Uterus (tissue), 2 donors: ENCODE results near the gene SLC7A4.

Source experiments
- CTCF ChIP-seq, 4 experiments: fragments of 200-600 bp in 2 of 4; fragments of 450-650 bp in 2 of 4; sonication (generic) in 2 of 4; IDR thresholded peaks; one replicate each; pipeline ENCODE4 v1.5.1; 2016 to 2019; ENCODE audit warnings: antibody characterized with exemption in 4 of 4, mild to moderate bottlenecking in 2 of 4, moderate library complexity in 1 of 4
- POLR2A ChIP-seq, 2 donors: fragments of 450-650 bp; IDR thresholded peaks; one replicate each; pipeline ENCODE4 v1.6.1; 2016; ENCODE audit warnings: antibody characterized with exemption in 2 of 2, mild to moderate bottlenecking in 1 of 2, moderate library complexity in 1 of 2

GRCh38 chr22:21077884-21078508, 45.6 kb upstream of the SLC7A4 start:
- TF ChIP-seq CTCF (IDR thresholded peaks at IDR 0.05) = no peak
- no peak for TF ChIP-seq POLR2A (IDR thresholded peaks at IDR 0.05)
